ENCODE data around the gene ERV3-1.

The ERV3-1 gene

GRCh38 chr7:65002972-65003585, 3.4 kb downstream of the ERV3-1 start:
- TF ChIP-seq, protein P1, sequence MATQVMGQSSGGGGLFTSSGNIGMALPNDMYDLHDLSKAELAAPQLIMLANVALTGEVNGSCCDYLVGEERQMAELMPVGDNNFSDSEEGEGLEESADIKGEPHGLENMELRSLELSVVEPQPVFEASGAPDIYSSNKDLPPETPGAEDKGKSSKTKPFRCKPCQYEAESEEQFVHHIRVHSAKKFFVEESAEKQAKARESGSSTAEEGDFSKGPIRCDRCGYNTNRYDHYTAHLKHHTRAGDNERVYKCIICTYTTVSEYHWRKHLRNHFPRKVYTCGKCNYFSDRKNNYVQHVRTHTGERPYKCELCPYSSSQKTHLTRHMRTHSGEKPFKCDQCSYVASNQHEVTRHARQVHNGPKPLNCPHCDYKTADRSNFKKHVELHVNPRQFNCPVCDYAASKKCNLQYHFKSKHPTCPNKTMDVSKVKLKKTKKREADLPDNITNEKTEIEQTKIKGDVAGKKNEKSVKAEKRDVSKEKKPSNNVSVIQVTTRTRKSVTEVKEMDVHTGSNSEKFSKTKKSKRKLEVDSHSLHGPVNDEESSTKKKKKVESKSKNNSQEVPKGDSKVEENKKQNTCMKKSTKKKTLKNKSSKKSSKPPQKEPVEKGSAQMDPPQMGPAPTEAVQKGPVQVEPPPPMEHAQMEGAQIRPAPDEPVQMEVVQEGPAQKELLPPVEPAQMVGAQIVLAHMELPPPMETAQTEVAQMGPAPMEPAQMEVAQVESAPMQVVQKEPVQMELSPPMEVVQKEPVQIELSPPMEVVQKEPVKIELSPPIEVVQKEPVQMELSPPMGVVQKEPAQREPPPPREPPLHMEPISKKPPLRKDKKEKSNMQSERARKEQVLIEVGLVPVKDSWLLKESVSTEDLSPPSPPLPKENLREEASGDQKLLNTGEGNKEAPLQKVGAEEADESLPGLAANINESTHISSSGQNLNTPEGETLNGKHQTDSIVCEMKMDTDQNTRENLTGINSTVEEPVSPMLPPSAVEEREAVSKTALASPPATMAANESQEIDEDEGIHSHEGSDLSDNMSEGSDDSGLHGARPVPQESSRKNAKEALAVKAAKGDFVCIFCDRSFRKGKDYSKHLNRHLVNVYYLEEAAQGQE (IDR thresholded peaks at IDR 0.05; ENCODE audit: insufficient read depth in 1 of 2, low read depth in 2 of 2, low read length in 2 of 2) = no peak
- TF ChIP-seq FOXP2 (optimal IDR thresholded peaks at IDR 0.05; ENCODE audit: borderline replicate concordance, extremely low read depth, extremely low read length, insufficient read depth) (no peak), POLR2AphosphoS5 (IDR thresholded peaks at IDR 0.05; ENCODE audit: low read depth, low read length) (no peak), TAF1 (IDR thresholded peaks at IDR 0.05; ENCODE audit: borderline replicate concordance, insufficient read depth, low read length) (no peak), SIN3A (IDR thresholded peaks at IDR 0.05; ENCODE audit: borderline replicate concordance, insufficient read depth, low read length) (no peak)

DNA sequence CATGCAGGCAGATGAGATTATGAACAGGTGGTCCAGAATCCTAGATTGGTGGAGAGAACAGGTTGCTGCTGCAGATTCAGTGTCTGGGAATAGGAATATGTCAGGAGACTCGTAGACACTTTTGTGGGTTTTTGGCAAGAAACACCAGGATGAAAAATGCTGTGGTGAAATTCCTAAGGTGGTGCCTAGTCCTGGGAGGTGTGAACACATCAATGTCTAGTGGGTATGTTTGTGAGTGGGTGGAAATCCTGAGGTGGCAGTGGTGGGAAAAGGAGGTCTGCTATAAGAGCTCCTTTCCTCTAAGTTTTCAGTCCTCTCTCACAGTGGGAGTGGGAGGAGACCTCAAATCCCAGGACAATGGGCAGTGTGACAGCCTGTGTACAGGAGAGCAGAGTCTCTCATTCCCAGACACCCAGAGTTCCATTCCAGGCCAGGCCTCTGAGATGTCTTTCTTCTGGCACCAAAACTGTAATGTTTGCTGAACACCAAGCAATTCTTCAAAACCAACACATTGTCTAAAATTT, 5.1 kb downstream of the ERV3-1 start:
- TF ChIP-seq SIN3A (IDR thresholded peaks at IDR 0.05; ENCODE audit: borderline replicate concordance, insufficient read depth, low read length) (no peak), FOXP2 (optimal IDR thresholded peaks at IDR 0.05; ENCODE audit: borderline replicate concordance, extremely low read depth, extremely low read length, insufficient read depth) (no peak), TAF1 (IDR thresholded peaks at IDR 0.05; ENCODE audit: borderline replicate concordance, insufficient read depth, low read length) (no peak), POLR2AphosphoS5 (IDR thresholded peaks at IDR 0.05; ENCODE audit: low read depth, low read length) (no peak)
- TF ChIP-seq, protein P1 (IDR thresholded peaks at IDR 0.05; ENCODE audit: insufficient read depth in 1 of 2, low read depth in 2 of 2, low read length in 2 of 2) = no peak

DNA sequence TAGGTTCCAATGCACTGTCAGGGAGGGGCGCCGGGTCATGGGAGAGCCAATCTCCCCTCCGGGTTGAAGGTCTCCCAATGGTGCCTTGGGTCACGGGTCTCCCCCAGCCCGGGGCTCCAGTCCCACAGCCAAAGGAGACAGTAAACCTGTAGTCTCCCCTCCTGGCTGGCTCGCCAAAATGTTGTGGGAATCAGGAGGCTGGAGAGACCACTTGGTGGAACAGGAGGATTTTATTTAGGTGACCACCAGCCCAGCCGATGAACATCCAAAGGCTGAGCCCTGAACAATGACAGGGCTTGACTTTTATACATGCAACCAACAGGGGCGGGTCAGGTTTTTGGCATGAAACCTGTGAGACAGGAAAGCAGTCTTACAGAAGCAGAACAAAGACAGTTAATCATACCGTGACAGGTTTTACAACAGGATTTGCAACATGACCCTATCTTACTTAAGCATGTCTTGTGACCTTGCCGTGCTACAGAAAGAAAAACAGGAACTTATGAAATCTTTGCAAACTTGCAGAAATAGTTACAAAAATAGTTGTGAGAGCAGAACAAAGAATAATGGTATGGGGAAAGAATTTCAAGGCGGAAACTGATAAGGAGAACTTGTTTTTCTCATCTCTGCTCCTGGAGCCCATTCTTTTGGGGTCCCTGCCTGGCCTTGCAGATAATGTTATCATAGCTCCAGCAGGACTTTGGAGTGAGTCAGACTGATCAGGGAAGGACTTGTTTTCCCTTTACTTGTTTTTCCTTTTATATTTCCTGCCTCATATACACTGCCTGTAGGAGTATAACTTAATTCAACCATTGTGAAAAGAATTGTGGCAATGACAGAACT, 7.1 kb downstream of the ERV3-1 start:
- TF ChIP-seq SIN3A (IDR thresholded peaks at IDR 0.05; ENCODE audit: borderline replicate concordance, insufficient read depth, low read length) (no peak), TAF1 (IDR thresholded peaks at IDR 0.05; ENCODE audit: borderline replicate concordance, insufficient read depth, low read length) (no peak), POLR2AphosphoS5 (IDR thresholded peaks at IDR 0.05; ENCODE audit: low read depth, low read length) (no peak), FOXP2 (optimal IDR thresholded peaks at IDR 0.05; ENCODE audit: borderline replicate concordance, extremely low read depth, extremely low read length, insufficient read depth) (no peak)
- TF ChIP-seq, protein P1 (IDR thresholded peaks at IDR 0.05; ENCODE audit: insufficient read depth in 1 of 2, low read depth in 2 of 2, low read length in 2 of 2) = no peak

DNA sequence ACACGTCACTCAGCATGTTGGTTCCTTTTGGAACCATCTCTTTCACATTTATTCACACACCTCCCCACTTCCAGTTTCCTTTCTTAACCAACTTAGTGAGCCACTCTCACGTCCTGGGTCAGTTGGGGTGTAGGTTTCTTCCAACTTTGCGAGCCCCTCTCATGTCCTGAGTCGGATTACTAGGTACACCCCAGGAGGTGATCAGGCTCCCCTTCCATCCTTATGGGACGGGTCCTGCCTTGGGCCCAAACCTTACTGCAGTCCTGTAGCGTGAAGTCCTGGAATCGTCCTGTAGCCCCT, 7.7 kb downstream of the ERV3-1 start:
- no peak for TF ChIP-seq POLR2AphosphoS5 (IDR thresholded peaks at IDR 0.05; ENCODE audit: low read depth, low read length)
- TF ChIP-seq TAF1 (IDR thresholded peaks at IDR 0.05; ENCODE audit: borderline replicate concordance, insufficient read depth, low read length) = no peak
- TF ChIP-seq FOXP2 (optimal IDR thresholded peaks at IDR 0.05; ENCODE audit: borderline replicate concordance, extremely low read depth, extremely low read length, insufficient read depth) = no peak
- TF ChIP-seq, protein P1 (IDR thresholded peaks at IDR 0.05; ENCODE audit: insufficient read depth in 1 of 2, low read depth in 2 of 2, low read length in 2 of 2) = no peak
- no peak for TF ChIP-seq SIN3A (IDR thresholded peaks at IDR 0.05; ENCODE audit: borderline replicate concordance, insufficient read depth, low read length)
